ENCODE measurements around the gene JADE2. TPM values are rescaled to one million over a fixed set of nuclear protein-coding genes. Genes with fewer than 3 reads are reported as not detected.

JADE2 gene
- total and polyA plus RNA-seq, 4 donors: 3.9 to 11.4 (median 5.5) TPM

DNA sequence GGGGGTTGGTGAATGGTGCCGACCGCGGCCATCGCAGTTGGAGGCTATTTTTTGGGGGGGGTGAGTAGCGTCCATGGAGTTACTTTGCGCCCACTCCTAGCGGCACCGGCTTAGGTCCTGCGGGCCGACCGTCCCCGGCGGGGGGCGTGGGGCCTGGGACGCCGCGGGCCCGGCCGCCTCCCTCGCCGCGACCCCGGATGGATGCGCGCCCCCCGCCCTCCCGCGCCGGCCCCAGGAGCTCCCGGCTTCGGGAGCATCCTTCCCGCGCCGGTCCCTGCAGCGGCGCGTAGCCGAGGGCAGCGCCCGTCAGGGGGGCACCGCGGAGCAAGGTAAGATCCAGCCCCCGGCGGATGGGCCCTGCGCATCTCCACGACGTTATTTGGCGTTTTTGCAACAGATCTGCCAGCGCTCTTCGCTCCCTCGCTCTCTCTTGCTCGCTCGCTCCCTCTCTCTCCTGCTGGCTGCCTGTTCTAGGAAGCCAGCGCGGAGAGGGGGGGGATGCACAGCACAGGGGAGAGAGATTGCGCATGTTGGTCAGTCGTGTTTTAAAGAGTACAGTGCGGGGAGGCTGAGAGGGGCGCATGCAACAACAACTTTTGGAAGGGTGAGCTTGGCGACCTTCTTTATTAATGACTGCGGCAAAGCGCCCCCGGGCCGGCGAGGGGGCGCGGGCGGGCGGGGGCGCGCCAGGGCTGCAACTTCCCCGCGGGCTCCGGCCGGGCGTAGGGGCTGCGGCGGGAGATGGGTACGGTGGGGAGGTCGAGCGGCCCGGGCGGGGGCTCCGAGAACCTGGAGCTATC, 413 bp downstream of the JADE2 start:
- under 1% methylated on average over 84 of the region's 84 CpGs for WGBS
- DNase-seq (ENCODE audit: low spot score): peak; percentile 64
- Histone ChIP-seq H3K9me3 (ENCODE audit: control insufficient read depth in 4 of 4, low read length in 3 of 4) (no peaks in the 10 kb centered on the region), H3K4me1 (ENCODE audit: control insufficient read depth in 4 of 4, insufficient read depth in 4 of 4, low read length in 3 of 4) (peaks cover 12 to 44% (median 33%) of the 10 kb centered on the region in 4 donors), H3K36me3 (ENCODE audit: control insufficient read depth in 4 of 4, insufficient read depth in 3 of 4, low read depth in 1 of 4, low read length in 3 of 4) (peaks cover 0 to 1% (median 0%) of the 10 kb centered on the region in 4 donors), H3K9ac (ENCODE audit: low read depth in 1 of 2, low read length in 2 of 2) (peak overlapping the region; percentile 18 to 61), H3K27me3 (ENCODE audit: control insufficient read depth in 4 of 4, insufficient read depth in 4 of 4, low read length in 3 of 4) (no peaks in the 10 kb centered on the region), H3K4me3 (ENCODE audit: low read depth in 1 of 3, low read length in 3 of 3) (peak overlapping the region; percentile 84 to 89 (median 84)), H3K27ac (ENCODE audit: low read depth in 1 of 2, low read length in 2 of 2) (peak overlapping the region; percentile 98 to 99)
- peak; percentile 12 for TF ChIP-seq CTCF (IDR thresholded peaks at IDR 0.05; ENCODE audit: low read depth, low read length, missing input control)
- peak; percentile 28 to 43 for TF ChIP-seq HNF4A (conservative IDR thresholded peaks at IDR 0.05)
- no peak for TF ChIP-seq EGR1 (IDR thresholded peaks at IDR 0.05; ENCODE audit: low read depth in 2 of 2)
- no peak for TF ChIP-seq JUND (IDR thresholded peaks at IDR 0.05)
- TF ChIP-seq SP1 (IDR thresholded peaks at IDR 0.05): peak; percentile 14
- TF ChIP-seq NR2F2 (IDR thresholded peaks at IDR 0.05): no peak
- peak; percentile 53 for TF ChIP-seq TAF1 (conservative IDR thresholded peaks at IDR 0.05)
- TF ChIP-seq, protein P1, sequence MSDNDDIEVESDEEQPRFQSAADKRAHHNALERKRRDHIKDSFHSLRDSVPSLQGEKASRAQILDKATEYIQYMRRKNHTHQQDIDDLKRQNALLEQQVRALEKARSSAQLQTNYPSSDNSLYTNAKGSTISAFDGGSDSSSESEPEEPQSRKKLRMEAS (IDR thresholded peaks at IDR 0.05): no peak
- no peak for TF ChIP-seq ZBTB33 (IDR thresholded peaks at IDR 0.05)
- no peak for TF ChIP-seq GABPA (IDR thresholded peaks at IDR 0.05 in 1 of 2, conservative IDR thresholded peaks at IDR 0.05 in 1 of 2)
- TF ChIP-seq RAD21 (IDR thresholded peaks at IDR 0.05): peak; percentile 23 to 57
- peak; percentile 49 for TF ChIP-seq YY1 (IDR thresholded peaks at IDR 0.05)
- no peak for TF ChIP-seq REST (IDR thresholded peaks at IDR 0.05)
- peak in 1 of 2 donors; percentile 21 for TF ChIP-seq RXRA (IDR thresholded peaks at IDR 0.05)
- TF ChIP-seq HNF4G (IDR thresholded peaks at IDR 0.05): no peak
- TF ChIP-seq, protein P2, sequence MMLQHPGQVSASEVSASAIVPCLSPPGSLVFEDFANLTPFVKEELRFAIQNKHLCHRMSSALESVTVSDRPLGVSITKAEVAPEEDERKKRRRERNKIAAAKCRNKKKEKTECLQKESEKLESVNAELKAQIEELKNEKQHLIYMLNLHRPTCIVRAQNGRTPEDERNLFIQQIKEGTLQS (IDR thresholded peaks at IDR 0.05): no peak
- no peak for TF ChIP-seq FOXA2 (IDR thresholded peaks at IDR 0.05)
- no peak for TF ChIP-seq FOXA1 (IDR thresholded peaks at IDR 0.05)

All from liver (tissue), 9 donors.